GM12874 (cell line): Measurements from ENCODE around the gene TCF23.

ENCODE experiments used
- TF ChIP-seq, protein P1 (sequence below): IDR thresholded peaks from 2 replicates; pipeline ENCODE4 v1.5.1; 2011; ENCODE audit warnings: low read depth, mild to moderate bottlenecking, control low read depth, low read length, moderate library complexity; ENCODE audit not compliant: insufficient read depth

The TCF23 gene

DNA sequence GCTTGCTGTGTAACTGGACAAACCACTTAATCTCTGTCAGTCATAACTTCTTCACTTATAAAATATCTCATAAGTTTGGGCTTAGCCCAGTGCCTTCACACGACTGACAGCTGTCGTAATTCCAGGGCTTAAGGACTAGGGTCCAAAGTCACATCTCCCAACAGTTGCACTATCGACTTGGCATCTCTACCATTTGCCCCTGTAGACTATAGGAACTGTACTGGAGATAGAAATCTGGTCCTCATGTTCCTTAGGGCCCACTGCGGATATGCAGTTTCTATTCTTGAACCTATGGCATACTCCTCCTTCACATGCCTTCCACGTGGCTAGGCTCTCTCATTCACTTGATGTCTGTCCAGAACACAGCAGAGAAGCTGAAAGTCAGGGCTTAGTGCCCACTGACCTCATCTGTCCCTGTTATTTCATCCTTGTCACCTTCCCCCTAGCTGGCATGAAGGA is 22.5 kb upstream of the TCF23 start:
- TF ChIP-seq, protein P1, sequence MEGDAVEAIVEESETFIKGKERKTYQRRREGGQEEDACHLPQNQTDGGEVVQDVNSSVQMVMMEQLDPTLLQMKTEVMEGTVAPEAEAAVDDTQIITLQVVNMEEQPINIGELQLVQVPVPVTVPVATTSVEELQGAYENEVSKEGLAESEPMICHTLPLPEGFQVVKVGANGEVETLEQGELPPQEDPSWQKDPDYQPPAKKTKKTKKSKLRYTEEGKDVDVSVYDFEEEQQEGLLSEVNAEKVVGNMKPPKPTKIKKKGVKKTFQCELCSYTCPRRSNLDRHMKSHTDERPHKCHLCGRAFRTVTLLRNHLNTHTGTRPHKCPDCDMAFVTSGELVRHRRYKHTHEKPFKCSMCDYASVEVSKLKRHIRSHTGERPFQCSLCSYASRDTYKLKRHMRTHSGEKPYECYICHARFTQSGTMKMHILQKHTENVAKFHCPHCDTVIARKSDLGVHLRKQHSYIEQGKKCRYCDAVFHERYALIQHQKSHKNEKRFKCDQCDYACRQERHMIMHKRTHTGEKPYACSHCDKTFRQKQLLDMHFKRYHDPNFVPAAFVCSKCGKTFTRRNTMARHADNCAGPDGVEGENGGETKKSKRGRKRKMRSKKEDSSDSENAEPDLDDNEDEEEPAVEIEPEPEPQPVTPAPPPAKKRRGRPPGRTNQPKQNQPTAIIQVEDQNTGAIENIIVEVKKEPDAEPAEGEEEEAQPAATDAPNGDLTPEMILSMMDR, result no peak

DNA sequence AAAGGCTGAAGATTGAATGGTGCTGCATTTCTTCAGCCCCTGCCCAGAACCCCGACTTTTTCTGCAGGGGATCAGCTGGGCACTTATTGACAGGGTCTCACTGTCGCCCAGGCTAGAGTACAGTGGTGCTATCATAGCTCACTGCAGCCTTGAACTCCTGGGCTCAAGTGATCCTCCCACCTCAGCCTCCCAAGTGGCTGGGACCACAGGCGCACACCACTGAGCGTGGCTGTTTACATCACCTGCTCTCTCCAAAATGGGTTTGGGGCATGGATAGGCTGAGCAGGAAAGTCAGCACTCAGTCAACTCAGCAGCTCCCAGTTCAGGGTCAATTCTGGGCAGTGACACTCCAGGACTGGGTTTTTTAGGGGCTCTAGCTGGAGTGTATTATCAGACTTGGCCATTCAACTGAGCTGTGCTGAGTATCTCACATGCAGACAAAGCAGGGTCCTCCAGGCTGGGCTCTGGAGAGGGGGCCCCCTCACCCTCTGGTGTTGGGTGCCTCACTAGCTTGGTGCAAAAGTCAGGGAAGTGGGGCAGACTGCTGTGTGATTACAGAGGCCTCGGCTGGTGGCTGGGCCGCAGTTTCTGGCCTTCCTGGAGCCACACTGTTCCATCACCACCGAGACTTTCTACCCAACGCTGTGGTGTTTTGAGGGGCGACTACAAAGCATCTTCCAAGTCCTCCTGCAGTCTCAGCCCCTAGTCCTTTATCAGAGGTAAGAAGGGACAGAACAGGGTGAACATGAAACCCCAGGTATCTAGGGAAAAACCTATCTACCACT is 20.7 kb upstream of the TCF23 start:
- TF ChIP-seq, protein P1, result no peak

DNA sequence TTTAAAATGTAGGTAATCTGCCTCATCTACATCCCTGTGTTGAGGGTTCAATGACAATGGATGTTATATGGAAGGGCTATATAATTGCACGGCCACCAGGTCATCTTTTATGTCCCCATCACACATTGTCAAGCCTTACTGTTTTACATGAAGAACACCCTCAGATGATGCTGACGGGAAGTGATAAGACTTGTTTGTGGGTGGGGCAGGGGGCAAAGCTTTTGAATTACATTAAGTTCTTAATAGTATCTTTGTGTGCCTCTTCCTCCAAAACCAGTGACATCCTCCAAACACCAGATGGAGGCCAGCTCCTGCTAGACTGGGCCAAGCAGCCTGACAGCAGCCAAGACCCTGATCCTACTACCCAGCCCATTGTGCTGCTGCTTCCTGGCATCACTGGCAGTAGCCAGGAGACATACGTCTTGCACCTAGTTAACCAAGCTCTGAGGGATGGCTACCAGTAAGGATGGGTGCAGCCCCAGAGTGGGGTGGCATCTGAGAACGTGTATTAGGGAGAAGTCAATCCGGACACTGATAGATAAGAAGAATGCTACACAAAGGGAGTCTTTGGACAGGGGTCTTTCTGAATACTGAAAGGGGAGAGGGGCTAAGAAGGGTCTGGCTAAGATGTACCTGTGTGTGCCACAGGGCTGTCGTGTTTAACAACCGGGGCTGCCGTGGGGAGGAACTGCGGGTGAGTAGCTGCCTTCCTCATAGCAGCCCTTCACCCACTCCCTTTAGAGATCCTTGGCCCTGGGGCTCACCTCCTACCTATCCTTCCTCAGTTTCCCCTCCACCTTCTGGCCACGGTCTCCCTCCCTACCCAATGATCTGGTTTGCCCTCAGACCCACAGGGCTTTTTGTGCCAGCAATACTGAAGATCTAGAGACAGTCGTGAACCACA is 19.9 kb upstream of the TCF23 start:
- TF ChIP-seq, protein P1, result no peak

DNA sequence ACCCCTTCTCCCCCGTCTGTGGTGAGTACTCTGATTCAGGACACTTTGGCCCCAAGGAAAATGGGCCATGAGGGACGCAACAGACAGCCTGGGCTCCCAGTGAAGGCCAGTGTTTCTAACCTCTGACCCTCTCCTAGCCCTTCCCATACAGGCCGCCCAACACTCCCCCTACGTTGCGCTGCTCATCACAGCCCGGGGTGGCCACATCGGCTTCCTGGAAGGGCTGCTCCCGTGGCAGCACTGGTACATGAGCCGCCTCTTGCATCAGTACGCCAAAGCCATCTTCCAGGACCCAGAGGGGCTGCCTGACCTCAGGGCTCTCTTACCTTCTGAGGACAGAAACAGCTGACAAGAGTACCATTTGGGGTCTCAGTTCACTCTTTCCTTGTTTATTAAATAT is 18.4 kb upstream of the TCF23 start:
- TF ChIP-seq, protein P1, result no peak

DNA sequence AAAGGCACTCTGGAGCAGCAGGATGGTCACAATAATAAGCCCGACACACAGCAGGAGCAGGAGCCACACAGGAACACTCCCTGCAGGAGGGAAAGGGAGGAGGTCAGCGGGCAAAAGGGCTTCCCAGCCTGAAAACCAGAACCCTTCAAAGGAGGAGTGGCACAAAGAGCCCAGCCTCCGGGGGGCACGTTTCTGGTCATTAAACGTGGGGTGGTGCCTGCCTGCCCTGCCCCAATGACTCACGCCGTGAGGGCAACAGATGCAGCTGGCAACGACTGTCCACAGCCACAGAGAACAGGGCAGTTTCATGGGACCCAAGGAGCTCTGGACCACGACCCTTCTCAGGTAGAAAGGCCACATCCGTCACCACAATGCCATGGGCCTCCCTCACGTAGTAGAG is 17.4 kb upstream of the TCF23 start:
- TF ChIP-seq, protein P1, result no peak

DNA sequence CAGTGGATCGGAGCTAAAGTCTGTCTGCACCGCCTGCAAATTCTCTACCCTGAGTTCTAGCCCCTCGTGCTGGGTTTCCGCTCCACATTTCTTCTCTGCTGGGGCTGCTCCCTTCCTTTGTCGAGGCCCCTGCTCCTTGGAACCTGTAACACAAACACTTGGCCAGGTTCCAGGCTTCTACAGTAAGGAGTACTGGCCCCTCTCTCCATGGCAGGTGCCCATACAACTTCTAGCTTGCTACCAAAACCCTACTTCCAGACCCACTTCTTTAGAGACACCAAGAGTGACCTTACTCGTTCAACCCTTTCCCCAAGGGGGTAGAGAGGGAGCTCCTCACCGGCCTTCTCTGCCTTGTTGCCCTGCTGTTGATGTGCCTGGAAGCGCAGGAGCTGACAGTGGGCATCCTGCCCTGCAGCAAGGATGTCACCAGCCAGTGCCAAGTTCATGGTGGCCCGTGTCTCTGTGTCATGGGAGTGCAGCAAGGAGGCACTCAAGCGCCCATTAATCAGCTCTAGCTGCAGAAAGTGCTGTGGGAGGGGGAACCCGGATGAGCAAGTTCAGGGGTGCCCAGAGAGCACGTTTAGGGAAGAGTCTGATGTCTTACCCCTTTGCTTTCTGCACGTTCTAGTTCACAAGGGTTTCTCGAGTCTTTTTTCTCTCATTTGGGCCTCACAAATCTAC is 15.5 kb upstream of the TCF23 start:
- TF ChIP-seq, protein P1, result no peak
